ENCODE data around the gene OR4E2. TPM values are rescaled to one million over a fixed set of nuclear protein-coding genes. Genes with fewer than 3 reads are reported as not detected.

Gene OR4E2
- polyA plus RNA-seq, 3 donors, result not detected

DNA sequence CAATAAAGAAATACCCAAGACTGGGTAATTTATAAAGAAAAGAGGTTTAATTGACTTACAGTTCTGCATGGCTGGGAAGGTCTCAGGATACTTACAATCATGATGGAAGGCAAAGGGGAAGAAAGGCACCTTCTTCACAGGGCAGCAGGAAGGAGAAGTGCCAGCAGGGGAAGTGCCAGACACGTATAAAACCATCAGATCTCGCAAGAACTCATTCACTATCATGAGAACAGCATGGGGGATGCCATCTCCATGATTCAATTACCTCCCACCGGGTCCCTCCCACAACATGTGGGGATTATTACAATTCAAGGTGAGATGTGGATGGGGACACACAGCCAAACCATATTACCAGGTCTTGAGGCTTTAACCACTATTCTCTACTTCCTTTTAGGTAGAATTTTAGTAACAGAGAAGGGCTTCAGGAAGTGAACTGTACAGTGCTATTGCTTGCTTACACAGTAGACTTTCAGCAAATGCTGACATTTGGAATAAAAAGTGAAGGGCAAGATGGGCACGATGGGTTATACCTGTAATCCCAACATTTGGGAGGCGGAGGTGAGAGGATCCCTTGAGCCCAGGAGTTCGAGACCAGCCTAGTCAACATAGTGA lies 60.8 kb downstream of the OR4E2 start:
- H3K79me2 ChIP-seq (ENCODE audit: insufficient read depth, low read length), result no peaks in the 10 kb centered on the region
- H3K4me3 ChIP-seq (replicated peaks in 1 of 3; ENCODE audit: low read depth in 2 of 3, low read length in 3 of 3), result no peak overlapping the region
- no peak overlapping the region for H3K9ac ChIP-seq (ENCODE audit: insufficient read depth, low read length, poor library complexity, severe bottlenecking)
- H3K4me1 ChIP-seq (ENCODE audit: control insufficient read depth in 1 of 2, insufficient read depth in 2 of 2, low read length in 2 of 2), result no peaks in the 10 kb centered on the region
- no peaks in the 10 kb centered on the region for H4K20me1 ChIP-seq (ENCODE audit: insufficient read depth, low read length)
- no peaks in the 10 kb centered on the region for H3K36me3 Mint-ChIP-seq
- peaks cover 5 to 12% (median 8%) of the 10 kb centered on the region in 3 donors for H3K27me3 Mint-ChIP-seq (ENCODE audit: low read depth in 3 of 3)
- no peak overlapping the region for H2AFZ ChIP-seq (ENCODE audit: insufficient read depth, low read depth, low read length, poor library complexity, severe bottlenecking)
- TF ChIP-seq, protein P1, sequence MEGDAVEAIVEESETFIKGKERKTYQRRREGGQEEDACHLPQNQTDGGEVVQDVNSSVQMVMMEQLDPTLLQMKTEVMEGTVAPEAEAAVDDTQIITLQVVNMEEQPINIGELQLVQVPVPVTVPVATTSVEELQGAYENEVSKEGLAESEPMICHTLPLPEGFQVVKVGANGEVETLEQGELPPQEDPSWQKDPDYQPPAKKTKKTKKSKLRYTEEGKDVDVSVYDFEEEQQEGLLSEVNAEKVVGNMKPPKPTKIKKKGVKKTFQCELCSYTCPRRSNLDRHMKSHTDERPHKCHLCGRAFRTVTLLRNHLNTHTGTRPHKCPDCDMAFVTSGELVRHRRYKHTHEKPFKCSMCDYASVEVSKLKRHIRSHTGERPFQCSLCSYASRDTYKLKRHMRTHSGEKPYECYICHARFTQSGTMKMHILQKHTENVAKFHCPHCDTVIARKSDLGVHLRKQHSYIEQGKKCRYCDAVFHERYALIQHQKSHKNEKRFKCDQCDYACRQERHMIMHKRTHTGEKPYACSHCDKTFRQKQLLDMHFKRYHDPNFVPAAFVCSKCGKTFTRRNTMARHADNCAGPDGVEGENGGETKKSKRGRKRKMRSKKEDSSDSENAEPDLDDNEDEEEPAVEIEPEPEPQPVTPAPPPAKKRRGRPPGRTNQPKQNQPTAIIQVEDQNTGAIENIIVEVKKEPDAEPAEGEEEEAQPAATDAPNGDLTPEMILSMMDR (IDR thresholded peaks at IDR 0.05), result no peak
- H3K27ac ChIP-seq (ENCODE audit: low read depth in 1 of 2, low read length in 2 of 2), result no peak overlapping the region
- H3K27me3 ChIP-seq (ENCODE audit: control insufficient read depth in 2 of 2, insufficient read depth in 2 of 2, low read length in 2 of 2), result peaks cover 0 to 2% of the 10 kb centered on the region in 2 donors
- no peaks in the 10 kb centered on the region for H3K9me3 ChIP-seq (replicated peaks in 1 of 2; ENCODE audit: control insufficient read depth in 1 of 2, insufficient read depth in 1 of 2, low read length in 2 of 2)
- no peak overlapping the region for H3K4me3 Mint-ChIP-seq
- no peak overlapping the region for H3K4me2 ChIP-seq (replicated peaks; ENCODE audit: extremely low read depth, low read length, poor library complexity, severe bottlenecking)
- 86% methylated on average over 3 of the region's 6 CpGs for WGBS (ENCODE audit: insufficient coverage)
- intact Hi-C loops (cut with micrococcal nuclease), result no loop called here
- no peak for DNase-seq
- H3K27ac Mint-ChIP-seq, result peak overlapping the region in 1 of 7 donors; percentile 11
- H3K36me3 ChIP-seq (replicated peaks in 1 of 2; ENCODE audit: control insufficient read depth in 1 of 2, insufficient read depth in 2 of 2, low read length in 2 of 2), result no peaks in the 10 kb centered on the region
- peaks cover 0 to 2% (median 0%) of the 10 kb centered on the region in 7 donors for H3K9me3 Mint-ChIP-seq
- no peaks in the 10 kb centered on the region for H3K4me1 Mint-ChIP-seq

Small RNAs within 50 kb of the gene (small RNA-seq; reads per million reads assigned to genes)
- gene AC243972.3 (ENCODE audit: insufficient read length, low read depth), result not detected

Other genes starting within 250 kb of the OR4E2 start
- gene CHD8, start 197.7 kb upstream of the OR4E2 start, polyA plus RNA-seq, result 10 to 100 TPM in 2 of 3 donors, 1 to 10 TPM in 1; 8.2 to 34.2 (median 15.1) TPM
- 1 to 10 TPM; 2.1 to 9.9 (median 5.1) TPM for gene RAB2B, start 176.9 kb upstream of the OR4E2 start, polyA plus RNA-seq
- gene TOX4, start 176.6 kb upstream of the OR4E2 start, polyA plus RNA-seq, result 10 to 100 TPM; 28.3 to 73.1 (median 68.5) TPM
- gene METTL3, start 142.5 kb upstream of the OR4E2 start, polyA plus RNA-seq, result 100 to 1,000 TPM in 1 of 3 donors, 10 to 100 TPM in 1, 1 to 10 TPM in 1; 9.5 to 116 (median 10.8) TPM
- gene SALL2, start 127.5 kb upstream of the OR4E2 start, polyA plus RNA-seq, result not detected
- not detected for gene OR10G3, start 73.8 kb upstream of the OR4E2 start, polyA plus RNA-seq
- not detected for gene OR10G2, start 18.9 kb upstream of the OR4E2 start, polyA plus RNA-seq
- gene OR4E1, start 20.0 kb downstream of the OR4E2 start, polyA plus RNA-seq, result not detected

Data from CD14-positive monocyte (primary cell).